GM19468 (cell line): ENCODE data around the gene SEMA3A.
"Not testable (repeated sequence)": the region's sequence is repeated elsewhere in the genome, so short reads cannot be mapped to it uniquely, and the experiment has no call there.

Experiments
- ATAC-seq: cut with Tn5 transposase; IDR thresholded peaks from one replicate; pipeline ENCODE4 v1.9.1; 2021; ENCODE audit warnings: mild to moderate bottlenecking, moderate library complexity, moderate number of reproducible peaks; ENCODE audit not compliant: unreplicated experiment; ENCODE audit errors: extremely low read depth

Gene SEMA3A

GRCh38 chr7:84076219-84076618 lies 118.4 kb downstream of the SEMA3A start:
- no peak for ATAC-seq

GRCh38 chr7:84073186-84073875 lies 121.3 kb downstream of the SEMA3A start:
- no peak for ATAC-seq

GRCh38 chr7:84070770-84071169 lies 123.8 kb downstream of the SEMA3A start:
- ATAC-seq = no peak

- ATAC-seq = no peak
Measured at GRCh38 chr7:84069999-84070500, 124.5 kb downstream of the SEMA3A start.

- ATAC-seq = no peak
Measured at GRCh38 chr7:84069033-84069432, 125.6 kb downstream of the SEMA3A start.

GRCh38 chr7:84062489-84062901 lies 132.1 kb downstream of the SEMA3A start:
- not testable (repeated sequence) for ATAC-seq

DNA sequence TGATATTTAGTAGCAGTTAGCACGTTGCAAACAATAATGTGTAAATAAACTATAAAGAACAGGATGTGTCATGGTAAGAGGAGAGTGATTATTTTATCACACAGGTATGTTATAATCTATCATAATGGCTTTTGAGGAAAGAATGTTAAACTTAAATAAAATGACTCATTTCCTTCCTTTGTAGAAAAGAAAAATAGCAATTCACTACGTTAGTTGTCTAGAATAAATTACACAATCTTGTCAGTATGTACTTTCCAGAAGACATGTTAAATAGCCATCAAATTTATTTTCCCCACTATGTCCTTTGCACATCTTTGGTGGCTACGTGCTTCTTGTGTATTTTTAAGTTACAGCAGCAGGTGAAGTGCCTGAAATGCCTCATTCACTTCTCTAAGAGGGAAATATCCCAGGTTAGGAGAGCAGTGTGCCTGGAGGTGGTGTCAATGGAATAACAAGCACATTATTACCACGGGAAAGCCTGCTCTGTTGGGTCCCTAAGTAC lies 133.8 kb downstream of the SEMA3A start:
- no peak for ATAC-seq

DNA sequence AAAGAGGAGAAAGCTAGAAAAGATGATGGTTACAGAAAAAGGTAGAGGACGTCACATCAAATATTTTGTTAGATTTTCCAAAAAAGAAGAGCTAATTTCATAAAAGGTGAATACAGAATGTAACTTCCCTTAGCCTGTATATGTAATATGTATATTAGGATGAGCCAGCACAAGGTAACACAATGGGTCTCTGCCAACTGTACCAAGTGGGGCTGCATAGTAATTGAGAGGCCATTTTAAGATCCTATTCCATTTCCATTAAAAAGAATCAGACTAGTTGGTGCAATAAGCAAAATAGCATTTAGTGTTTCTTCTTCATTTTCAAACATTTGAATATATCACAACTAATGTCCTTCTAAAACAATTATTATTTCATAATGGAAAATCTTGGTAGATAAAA lies 134.6 kb downstream of the SEMA3A start:
- no peak for ATAC-seq

GRCh38 chr7:84058311-84059076 lies 136.1 kb downstream of the SEMA3A start:
- no peak for ATAC-seq

GRCh38 chr7:84057576-84057975 lies 137.0 kb downstream of the SEMA3A start:
- no peak for ATAC-seq

- no peak for ATAC-seq
Measured at GRCh38 chr7:84055904-84056605, 138.5 kb downstream of the SEMA3A start.

DNA sequence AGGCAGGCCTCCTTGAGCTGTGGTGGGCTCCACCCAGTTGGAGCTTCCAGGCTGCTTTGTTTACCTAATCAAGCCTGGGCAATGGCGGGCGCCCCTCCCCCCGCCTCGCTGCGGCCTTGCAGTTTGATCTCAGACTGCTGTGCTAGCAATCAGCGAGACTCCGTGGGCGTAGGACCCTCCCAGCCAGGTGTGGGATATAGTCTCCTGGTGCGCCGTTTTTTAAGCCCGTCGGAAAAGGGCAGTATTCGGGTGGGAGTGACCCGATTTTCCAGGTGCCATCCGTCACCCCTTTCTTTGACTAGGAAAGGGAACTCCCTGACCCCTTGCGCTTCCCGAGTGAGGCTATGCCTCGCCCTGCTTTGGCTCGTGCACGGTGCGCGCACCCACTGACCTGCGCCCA lies 139.4 kb downstream of the SEMA3A start:
- not testable (repeated sequence) for ATAC-seq

- no peak for ATAC-seq
Measured at GRCh38 chr7:84049071-84049836, 145.3 kb downstream of the SEMA3A start.

- ATAC-seq = no peak
Measured at GRCh38 chr7:84047085-84047484, 147.5 kb downstream of the SEMA3A start.

- ATAC-seq = no peak
Measured at GRCh38 chr7:84044834-84045233, 149.8 kb downstream of the SEMA3A start.

DNA sequence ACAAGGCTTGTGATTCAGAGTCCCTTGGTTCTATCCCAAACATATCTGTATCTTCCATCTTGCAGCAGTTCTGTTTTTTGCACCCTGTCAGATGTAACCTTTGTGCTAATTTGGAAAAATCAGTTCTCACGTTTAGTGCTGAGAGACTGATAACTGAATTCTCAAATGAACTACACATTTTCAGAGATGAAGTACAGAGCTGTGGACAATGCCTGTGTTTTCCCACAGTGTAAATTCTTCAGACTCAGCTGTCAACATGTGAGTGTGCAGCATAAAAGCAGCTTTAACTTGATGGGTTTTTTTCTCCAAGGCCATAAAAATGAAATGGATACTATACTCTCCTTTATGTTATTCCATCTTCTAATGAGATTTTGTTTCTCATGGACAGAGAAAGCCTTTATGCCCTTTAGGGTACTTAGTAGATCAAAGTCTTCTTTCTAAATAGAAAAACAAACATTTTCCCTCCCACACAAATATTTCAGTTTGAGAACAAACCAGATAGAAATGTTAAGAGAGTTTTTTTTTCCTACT lies 150.9 kb downstream of the SEMA3A start:
- ATAC-seq = no peak

DNA sequence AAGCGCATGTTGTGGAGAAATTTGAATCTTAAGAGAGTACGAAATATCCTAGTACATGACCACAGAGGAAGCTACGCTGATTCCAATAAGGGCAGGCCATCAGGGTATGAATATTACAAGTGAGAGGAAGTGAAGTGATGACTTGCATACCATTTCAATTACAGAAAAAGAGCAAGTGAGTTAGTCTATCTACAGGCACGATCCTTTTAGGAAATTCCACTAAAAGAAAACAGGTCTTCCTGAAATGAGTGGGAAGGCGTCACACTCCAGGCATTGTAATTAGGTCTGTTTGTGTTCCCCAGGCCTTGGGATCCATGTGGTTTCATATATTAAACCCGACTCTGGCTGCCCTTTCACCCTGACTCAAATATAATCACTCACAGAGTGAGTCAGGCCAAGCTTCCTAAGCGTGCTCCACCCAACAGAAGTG lies 152.5 kb downstream of the SEMA3A start:
- no peak for ATAC-seq

- ATAC-seq = no peak
Measured at GRCh38 chr7:84041649-84042048, 152.9 kb downstream of the SEMA3A start.

GRCh38 chr7:84040355-84040754 lies 154.2 kb downstream of the SEMA3A start:
- no peak for ATAC-seq

- ATAC-seq = no peak
Measured at GRCh38 chr7:84039432-84039831, 155.2 kb downstream of the SEMA3A start.
